Stimulated activated CD8-positive, alpha-beta memory T cell treated with anti-CD3 and anti-CD28 coated beads, Interleukin-7, amount 100 ng/mL, for 24 hours (primary cell): ENCODE measurements around the gene FMO3.

Experiments used
- DNase-seq: peaks from one replicate; pipeline ENCODE4 v3.0.0-alpha.2; 2020; ENCODE audit warnings: low read depth

FMO3 gene

DNA sequence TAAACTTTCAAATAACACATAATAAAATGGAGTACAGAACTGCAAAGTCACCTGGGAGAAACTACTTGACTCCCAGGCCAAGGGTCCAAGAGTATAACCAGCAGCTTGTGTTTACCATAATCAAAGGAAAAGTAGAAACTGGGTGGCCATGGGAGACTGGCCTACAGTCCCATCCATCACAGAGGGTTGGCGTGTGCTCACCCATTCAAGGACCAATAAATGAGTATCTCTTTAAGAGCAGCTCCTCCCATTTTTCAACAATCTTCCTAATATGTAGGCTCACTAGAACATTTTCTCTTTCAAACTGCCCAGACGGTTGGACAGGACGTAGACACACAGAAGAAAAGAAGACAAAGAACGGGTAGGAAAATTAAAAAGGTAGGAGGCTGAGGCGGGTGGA lies at the start of gene FMO3:
Gene FMO3, plus strand, starts transcription at position 302 of the 400 bp plus-strand sequence. CDS start 1,754 bp downstream, outside the sequence.
- DNase-seq = no peak

DNA sequence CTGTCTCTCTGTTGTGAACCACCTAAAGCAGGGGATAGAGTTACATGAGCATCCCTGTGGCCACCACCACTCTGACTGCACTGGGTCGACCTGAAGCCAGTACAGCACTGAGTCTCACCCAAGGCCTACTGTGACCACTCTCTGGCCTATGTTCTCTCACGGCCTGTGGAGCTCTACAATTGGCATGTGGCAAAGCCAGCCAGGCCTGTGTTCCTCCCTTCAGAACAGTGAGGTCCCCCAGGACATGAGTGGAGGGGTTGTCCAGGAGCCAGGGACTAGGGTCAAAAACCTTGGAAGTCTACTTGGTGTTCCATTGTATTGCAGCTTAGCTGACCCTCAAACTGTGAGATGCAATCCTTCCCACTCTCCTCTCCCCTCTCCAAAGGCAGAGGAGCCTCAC lies 42.7 kb upstream of the FMO3 start:
- DNase-seq = no peak

DNA sequence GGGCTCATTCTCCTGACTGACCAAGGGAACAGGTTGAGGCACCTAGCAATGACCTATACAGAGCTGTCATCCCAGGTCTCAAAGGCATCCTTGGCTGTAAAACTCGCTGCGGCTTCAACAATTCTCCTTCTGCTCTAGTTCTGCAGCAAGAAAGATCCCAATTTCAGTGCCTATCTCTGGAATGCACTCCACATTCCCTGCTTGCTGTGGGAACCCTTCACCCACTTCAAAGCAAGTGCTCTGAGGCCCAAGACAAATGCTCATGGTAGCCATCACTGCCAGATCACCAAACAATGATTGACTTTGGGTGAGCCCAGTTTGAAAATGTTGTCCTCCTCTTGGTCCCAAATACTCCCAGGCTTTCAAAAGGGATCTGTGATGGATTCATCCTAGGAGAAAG lies 37.7 kb upstream of the FMO3 start:
- no peak for DNase-seq

DNA sequence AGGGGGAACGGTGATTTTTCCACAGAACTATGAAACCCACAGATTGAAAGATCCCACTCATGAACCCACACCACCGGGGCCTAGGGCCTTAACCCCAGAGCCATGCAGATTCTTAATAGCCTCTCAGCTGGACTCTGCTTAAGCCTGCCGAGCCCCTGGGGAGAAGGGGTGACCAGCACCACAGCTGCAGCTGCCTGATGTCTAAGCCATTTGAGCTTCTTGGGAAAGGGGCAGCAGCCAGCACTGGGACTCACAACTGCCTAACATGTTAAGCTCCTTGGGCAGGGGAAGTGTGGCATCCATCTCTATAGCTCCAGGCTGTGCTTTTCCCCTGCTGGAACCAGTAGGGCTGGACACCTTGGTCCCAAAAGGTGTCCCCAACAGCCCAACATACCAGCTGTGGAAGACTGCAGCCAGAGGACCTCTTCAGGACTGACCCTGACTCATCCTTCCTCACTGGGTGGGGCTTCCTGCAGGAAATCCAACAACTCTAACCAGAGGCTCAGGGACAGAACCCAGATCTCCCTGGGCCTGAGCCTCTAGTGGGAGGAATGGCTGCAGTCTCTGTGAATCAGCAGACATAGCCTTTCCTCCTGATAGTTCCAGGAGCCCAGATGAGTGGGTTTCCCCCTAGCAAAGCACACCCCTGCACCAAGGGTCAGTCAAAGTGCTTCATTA lies 34.6 kb upstream of the FMO3 start:
- DNase-seq = no peak

DNA sequence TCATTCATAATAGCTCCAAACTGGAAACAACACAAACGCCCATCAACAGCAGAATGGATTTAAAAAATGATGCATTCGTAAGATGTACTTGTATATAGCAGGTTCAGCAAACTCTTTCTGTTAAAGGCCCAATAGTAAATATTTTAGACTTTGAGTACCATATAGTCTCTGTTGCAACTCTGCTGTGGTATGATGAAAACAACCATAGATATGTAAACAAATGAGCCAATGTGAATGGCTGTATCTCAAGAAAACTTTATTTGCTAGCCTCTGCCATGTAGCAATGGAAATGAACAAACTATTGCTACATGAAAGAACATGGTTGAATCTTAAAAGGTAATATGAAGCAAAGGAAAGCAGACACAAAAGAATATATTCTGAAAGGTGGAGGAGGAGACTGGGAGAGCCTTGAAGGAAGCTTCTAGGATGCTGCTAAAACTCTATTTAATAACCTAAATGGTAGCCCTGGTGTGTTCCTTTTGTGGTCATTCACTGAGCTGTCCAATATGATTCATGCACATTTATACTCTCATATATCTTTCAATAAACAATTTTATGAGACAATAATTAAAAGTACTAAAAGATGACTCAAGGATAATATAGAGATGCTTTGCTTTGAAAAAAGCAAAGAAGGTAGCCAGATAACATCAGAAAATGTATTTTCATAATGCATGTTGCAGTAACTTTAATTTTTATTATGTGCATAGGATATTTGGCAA lies 29.1 kb upstream of the FMO3 start:
- no peak for DNase-seq

DNA sequence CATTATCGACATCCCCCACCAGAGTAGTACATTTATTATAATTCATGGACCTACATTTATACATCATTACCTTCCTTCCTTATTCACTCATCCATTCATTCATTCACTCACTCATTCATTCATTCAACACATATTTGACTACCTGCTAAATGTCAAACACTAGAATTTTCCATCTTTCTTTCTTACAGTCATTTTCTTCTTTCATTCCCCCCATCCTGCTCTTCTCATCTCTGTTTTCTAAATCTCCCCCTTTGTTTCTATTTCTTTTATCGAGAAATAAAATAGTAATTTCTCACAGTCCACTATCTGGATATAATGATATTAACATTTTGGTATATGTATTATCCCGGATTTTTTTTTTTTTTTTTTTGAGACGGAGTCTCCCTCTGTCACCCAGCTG lies 27.8 kb upstream of the FMO3 start:
- DNase-seq = no peak

GRCh38 chr1:171075041-171075440 lies 15.7 kb upstream of the FMO3 start:
- no peak for DNase-seq

DNA sequence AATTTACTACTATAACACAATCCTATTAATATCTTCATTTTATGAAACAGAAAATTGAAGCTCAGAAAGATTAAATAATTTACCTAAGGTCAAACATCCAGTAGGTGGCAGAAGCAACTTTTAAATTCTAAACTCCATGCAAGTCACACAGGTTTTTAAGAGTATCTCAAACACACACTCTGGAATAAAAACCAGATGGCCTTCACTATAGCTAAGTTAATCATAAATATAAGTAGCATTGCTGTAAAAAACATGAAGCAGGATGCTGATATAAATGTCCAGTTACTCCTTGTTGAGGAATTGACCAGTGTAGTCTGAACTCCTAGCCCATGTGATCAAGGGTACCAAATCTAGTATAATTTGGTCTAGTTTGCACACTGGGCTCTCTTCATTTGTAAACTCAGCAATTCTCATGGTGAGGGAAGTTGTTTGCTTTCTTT lies 9.4 kb upstream of the FMO3 start:
- DNase-seq = no peak

- DNase-seq = no peak
These were observed 8.9 kb upstream of the FMO3 start for GRCh38 chr1:171081763-171082201.

- DNase-seq = no peak
These were observed 8.1 kb upstream of the FMO3 start for GRCh38 chr1:171082606-171083005.

- no peak for DNase-seq
These were observed 7.5 kb upstream of the FMO3 start for GRCh38 chr1:171083222-171083621.

DNA sequence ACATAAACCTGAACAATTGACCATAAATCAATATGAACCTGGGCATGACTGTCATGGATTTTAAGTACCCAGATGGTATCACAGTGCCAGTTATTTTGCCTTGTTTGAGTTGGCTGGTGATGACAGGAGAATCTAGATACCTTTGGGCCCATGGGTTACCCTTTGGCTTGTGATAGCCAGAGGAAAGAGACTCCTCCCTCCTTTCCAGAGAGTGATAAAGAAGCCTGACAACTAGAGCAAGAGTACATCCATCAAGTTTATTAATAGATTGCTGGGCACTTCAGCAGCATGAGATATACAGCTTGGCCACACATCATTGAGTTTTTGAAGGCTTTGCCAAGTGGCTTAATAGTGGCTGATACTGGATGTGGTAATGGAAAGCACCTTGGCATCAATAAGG lies 6.6 kb upstream of the FMO3 start:
- DNase-seq = no peak

GRCh38 chr1:171084870-171085269 lies 5.8 kb upstream of the FMO3 start:
- no peak for DNase-seq

DNA sequence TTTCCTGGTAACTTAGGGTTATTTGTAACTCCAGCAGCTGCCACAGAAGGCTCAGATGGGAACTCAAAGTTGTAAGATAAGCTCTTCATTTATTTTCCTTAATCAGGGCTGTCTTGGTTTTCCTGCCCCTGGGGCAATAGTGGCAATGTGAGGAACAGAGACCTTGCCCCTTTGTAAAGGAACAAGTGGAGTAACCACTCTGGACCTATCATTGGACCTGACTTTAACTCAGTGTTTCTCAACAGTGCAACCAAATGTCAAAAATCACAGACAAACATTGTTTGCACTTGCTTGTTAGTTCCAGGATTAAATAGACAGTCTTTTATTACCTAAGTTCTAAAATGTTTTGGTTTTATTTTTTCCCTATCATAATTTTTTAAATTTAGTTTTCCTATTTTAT lies 2.8 kb upstream of the FMO3 start:
- no peak for DNase-seq

DNA sequence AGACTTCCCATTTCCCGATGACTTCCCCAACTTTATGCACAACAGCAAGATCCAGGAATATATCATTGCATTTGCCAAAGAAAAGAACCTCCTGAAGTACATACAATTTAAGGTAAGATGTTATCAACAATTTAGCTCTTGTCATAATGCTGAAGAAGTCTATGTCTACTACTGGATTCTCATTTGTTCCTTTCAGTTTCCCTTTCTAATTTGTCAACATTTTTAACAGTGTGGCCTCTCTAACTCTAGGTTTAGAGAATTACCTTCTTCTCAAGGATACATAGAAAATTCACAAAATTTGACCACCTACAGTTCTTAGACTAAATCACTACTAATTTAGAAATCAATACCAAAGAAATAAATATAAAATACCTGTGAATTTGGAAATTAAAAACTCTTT lies 13.2 kb downstream of the FMO3 start:
- DNase-seq = no peak

- no peak for DNase-seq
These were observed 16.7 kb downstream of the FMO3 start for GRCh38 chr1:171107262-171107940.

DNA sequence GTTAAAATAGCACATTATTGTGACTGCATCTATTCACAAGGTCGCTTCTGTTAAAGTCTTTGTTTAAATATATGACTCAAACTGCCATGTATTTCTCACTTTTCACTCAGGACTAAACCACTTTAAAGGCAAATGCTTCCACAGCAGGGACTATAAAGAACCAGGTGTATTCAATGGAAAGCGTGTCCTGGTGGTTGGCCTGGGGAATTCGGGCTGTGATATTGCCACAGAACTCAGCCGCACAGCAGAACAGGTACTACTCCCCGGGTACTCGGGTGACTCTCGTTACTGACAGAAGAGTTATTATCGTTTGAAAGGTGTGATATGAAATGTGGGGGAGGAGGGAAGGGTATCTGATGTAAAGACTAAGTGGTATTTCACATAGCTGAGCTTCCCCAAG lies 17.3 kb downstream of the FMO3 start:
- no peak for DNase-seq

GRCh38 chr1:171109966-171110365 lies 19.3 kb downstream of the FMO3 start:
- DNase-seq = no peak

DNA sequence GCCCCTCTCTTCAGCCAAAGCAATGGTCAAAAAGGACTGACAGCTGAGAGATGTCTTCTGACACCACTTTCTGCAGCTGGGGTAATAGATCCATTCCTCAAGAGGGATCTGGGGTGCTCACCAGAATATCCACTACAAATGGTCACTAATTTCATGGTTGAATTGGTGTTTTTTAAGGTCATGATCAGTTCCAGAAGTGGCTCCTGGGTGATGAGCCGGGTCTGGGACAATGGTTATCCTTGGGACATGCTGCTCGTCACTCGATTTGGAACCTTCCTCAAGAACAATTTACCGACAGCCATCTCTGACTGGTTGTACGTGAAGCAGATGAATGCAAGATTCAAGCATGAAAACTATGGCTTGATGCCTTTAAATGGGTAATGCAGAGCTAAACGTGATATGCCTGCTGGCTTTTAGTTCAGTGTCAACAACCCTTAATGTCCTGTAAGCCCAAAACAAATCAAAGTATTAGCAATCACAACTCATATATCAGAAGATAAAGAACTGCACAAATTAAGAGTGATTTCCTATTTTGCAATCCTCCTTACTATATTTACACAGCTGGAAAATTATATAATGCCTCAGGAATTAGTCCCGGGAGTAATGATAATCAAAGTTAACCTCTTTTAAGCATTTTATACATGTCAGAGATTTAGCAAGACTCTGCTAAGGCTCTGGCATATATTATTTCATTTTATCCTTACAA lies 20.1 kb downstream of the FMO3 start:
- no peak for DNase-seq

- DNase-seq = no peak
These were observed 21.4 kb downstream of the FMO3 start for GRCh38 chr1:171112119-171112518.

DNA sequence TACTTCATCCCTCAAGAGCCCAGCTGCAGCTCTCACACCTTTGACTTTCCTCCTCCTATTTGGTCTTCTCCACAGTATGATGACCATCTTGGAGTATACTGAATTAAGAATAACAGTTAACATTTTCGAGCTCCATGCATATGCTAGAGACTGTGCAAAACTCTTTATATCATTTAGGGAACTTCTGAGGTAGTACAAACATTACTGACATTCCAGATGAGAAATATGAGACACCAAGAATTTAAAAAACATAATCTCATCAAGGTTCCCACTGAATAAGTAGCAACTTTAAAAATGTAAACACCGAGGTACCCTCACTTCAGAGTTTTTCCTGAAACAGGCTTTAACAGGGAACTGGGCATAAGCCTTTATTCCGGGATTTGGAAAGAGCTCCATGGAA lies 22.7 kb downstream of the FMO3 start:
- no peak for DNase-seq

- DNase-seq = no peak
These were observed 24.7 kb downstream of the FMO3 start for GRCh38 chr1:171115280-171115897.
